Gastrocnemius medialis (tissue), 4 donors: ENCODE measurements around the gene UTP3.

Experiments
- POLR2A ChIP-seq, 2 donors: fragments of 450-650 bp; IDR thresholded peaks; one replicate each; pipeline ENCODE4 v1.6.1; 2017; ENCODE audit warnings: antibody characterized with exemption in 2 of 2, mild to moderate bottlenecking in 2 of 2, moderate library complexity in 2 of 2
- TF ChIP-seq, protein P1 (sequence below), 5 experiments: fragments of 450-650 bp in 3 of 5; fragments of 200-600 bp in 2 of 5; sonication (generic) in 2 of 5; IDR thresholded peaks in 4 of 5; conservative IDR thresholded peaks in 1 of 5; 1 replicate in 4 of 5; 2 replicates in 1 of 5; pipeline ENCODE4 v1.5.1; 2016 to 2019; ENCODE audit warnings: antibody characterized with exemption in 5 of 5, mild to moderate bottlenecking in 3 of 5, moderate library complexity in 3 of 5

DNA sequence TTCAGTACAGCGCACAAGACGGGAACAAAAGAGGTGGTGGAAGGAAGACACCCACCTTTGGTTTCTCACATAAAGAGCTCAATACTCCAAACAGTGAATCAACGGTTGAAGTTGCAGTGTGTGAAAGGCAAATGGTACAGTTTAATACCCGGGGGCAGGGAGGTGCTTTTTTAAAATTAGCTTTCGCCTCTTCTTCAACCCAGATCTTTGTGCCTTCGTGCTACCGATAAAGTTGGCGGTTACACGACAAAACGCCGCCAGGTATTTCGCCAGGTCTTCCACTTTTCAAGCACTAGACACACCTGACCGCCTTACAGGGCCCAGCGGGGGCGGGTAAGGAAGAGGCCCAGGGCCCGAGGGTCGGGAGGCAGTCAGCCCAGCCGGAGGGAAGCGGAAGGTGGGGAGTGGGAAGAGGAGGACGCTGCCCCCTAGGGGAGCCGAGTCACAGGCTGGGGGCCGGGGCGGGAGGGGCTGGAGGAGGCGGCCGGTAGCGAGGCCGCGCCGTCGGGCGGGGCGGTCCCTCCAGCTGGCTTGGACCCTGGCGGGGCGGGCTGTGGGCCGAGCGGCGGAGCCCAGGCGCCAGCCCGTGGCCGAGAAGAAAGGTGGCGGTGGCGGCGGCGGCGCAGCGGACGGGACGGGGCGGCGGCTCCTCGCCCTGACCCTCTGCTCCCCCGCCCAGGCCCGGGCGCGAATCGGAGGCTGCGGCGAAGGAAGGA, 16.0 kb downstream of the UTP3 start:
- TF ChIP-seq, protein P1, sequence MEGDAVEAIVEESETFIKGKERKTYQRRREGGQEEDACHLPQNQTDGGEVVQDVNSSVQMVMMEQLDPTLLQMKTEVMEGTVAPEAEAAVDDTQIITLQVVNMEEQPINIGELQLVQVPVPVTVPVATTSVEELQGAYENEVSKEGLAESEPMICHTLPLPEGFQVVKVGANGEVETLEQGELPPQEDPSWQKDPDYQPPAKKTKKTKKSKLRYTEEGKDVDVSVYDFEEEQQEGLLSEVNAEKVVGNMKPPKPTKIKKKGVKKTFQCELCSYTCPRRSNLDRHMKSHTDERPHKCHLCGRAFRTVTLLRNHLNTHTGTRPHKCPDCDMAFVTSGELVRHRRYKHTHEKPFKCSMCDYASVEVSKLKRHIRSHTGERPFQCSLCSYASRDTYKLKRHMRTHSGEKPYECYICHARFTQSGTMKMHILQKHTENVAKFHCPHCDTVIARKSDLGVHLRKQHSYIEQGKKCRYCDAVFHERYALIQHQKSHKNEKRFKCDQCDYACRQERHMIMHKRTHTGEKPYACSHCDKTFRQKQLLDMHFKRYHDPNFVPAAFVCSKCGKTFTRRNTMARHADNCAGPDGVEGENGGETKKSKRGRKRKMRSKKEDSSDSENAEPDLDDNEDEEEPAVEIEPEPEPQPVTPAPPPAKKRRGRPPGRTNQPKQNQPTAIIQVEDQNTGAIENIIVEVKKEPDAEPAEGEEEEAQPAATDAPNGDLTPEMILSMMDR (IDR thresholded peaks at IDR 0.05 in 4 of 5, conservative IDR thresholded peaks at IDR 0.05 in 1 of 5): peak in 2 of 5 experiments; percentile 45 to 48
- peak in 1 of 2 donors; percentile 48 for TF ChIP-seq POLR2A (IDR thresholded peaks at IDR 0.05)
